Gastrocnemius medialis (tissue), 4 donors: ENCODE results near the gene MAB21L3. TPM values are rescaled to one million over a fixed set of nuclear protein-coding genes. Genes with fewer than 3 reads are reported as not detected.

Source experiments
- ATAC-seq, 2 donors: fragments of 150-250 bp; one replicate each; pipeline ENCODE4 v1.9.1; 2016
- DNase-seq, 2 donors: peaks; one replicate each; pipeline ENCODE4 v3.0.0-alpha.2; 2019
- H3K27ac ChIP-seq, 4 donors: fragments of 200-600 bp; sonication (generic); 1 replicate in 1 of 4; 2 replicates in 3 of 4; pipeline ENCODE4 v1.5.1; 2016 to 2018; ENCODE audit warnings: mild to moderate bottlenecking in 2 of 4, moderate library complexity in 1 of 4
- H3K27me3 ChIP-seq, 3 donors: fragments of 200-600 bp; sonication (generic) in 2 of 3; 1 replicate in 1 of 3; 2 replicates in 2 of 3; pipeline versions ENCODE4 v1.5.1 to v1.6.0; 2016 to 2019; ENCODE audit warnings: mild to moderate bottlenecking in 1 of 3, moderate library complexity in 1 of 3
- H3K36me3 ChIP-seq, 2 donors: fragments of 200-600 bp; sonication (generic) in 1 of 2; one replicate each; pipeline ENCODE4 v1.5.1; 2017 to 2018
- H3K4me1 ChIP-seq, 2 donors: fragments of 200-600 bp; sonication (generic) in 1 of 2; one replicate each; pipeline ENCODE4 v1.5.1; 2016 to 2017; ENCODE audit warnings: mild to moderate bottlenecking in 2 of 2
- H3K4me3 ChIP-seq, 4 donors: fragments of 200-600 bp; sonication (generic) in 3 of 4; 1 replicate in 1 of 4; 2 replicates in 3 of 4; pipeline ENCODE4 v1.5.1; 2016 to 2019; ENCODE audit warnings: mild to moderate bottlenecking in 2 of 4
- H3K9me3 ChIP-seq, 3 donors: fragments of 200-600 bp; sonication (generic) in 2 of 3; 1 replicate in 1 of 3; 2 replicates in 2 of 3; pipeline ENCODE4 v1.5.1; 2016 to 2019
- CTCF ChIP-seq, 5 experiments: fragments of 450-650 bp in 3 of 5; fragments of 200-600 bp in 2 of 5; sonication (generic) in 2 of 5; IDR thresholded peaks in 4 of 5; conservative IDR thresholded peaks in 1 of 5; 1 replicate in 4 of 5; 2 replicates in 1 of 5; pipeline ENCODE4 v1.5.1; 2016 to 2019; ENCODE audit warnings: antibody characterized with exemption in 5 of 5, mild to moderate bottlenecking in 3 of 5, moderate library complexity in 3 of 5
- POLR2A ChIP-seq, 2 donors: fragments of 450-650 bp; IDR thresholded peaks; one replicate each; pipeline ENCODE4 v1.6.1; 2017; ENCODE audit warnings: antibody characterized with exemption in 2 of 2, mild to moderate bottlenecking in 2 of 2, moderate library complexity in 2 of 2
- in situ Hi-C, 4 donors: fragments of 200-750 bp; cut with MboI; loops; one replicate each; pipeline versions ENCODE4 v1.15.0 to v1.8.0; 2017; ENCODE audit warnings: low sequenced_read_pairs in 4 of 4
- intact Hi-C: fragments of 100-400 bp; cut with DNase I; formaldehyde crosslinking; loops from one replicate; pipeline ENCODE4 v1.15.1; 2023; ENCODE audit warnings: low total_unique reads
- total RNA-seq, 4 donors: library from RNA; depleted of rRNA; stranded (reverse); fragments of >200 nt; gene quantifications; one replicate each; pipeline versions ENCODE4 v1.1.0 to v1.2.3, GENCODE V29; 2016

MAB21L3 gene
- total RNA-seq, 4 donors from 2014 or later: 0.07 to 2.0 (median 0.16) TPM; not detected in 1

GRCh38 chr1:116131170-116131569, 20.0 kb downstream of the MAB21L3 start:
- intact Hi-C loops: no loop called here
- in situ Hi-C loops: loop anchor here in 2 of 4 donors (5.0 kb wide), 2 partner anchors 356 to 371 kb away; no protein-coding TSS in a partner anchor
- Histone ChIP-seq H3K4me1 (no peaks in the 10 kb centered on the region), H3K4me3 (no peak overlapping the region), H3K27ac (no peak overlapping the region), H3K9me3 (no peaks in the 10 kb centered on the region), H3K36me3 (no peaks in the 10 kb centered on the region), H3K27me3 (no peaks in the 10 kb centered on the region)
- TF ChIP-seq POLR2A (IDR thresholded peaks at IDR 0.05) (no peak), CTCF (IDR thresholded peaks at IDR 0.05 in 4 of 5, conservative IDR thresholded peaks at IDR 0.05 in 1 of 5) (no peak)
- DNase-seq: no peak
- ATAC-seq: no peak

- in situ Hi-C loops: loop anchor here in 2 of 4 donors (5.0 kb wide), 2 partner anchors 355 to 370 kb away; no protein-coding TSS in a partner anchor
These were observed 20.8 kb downstream of the MAB21L3 start for GRCh38 chr1:116131866-116132605.

GRCh38 chr1:116133696-116134475, 22.7 kb downstream of the MAB21L3 start:
- intact Hi-C loops (no loop called here), in situ Hi-C loops (loop anchor here in 2 of 4 donors (5.0 kb wide), 2 partner anchors 353 to 368 kb away; no protein-coding TSS in a partner anchor)
- Histone ChIP-seq H3K4me3 (no peak overlapping the region), H3K9me3 (no peaks in the 10 kb centered on the region), H3K27ac (no peak overlapping the region), H3K27me3 (no peaks in the 10 kb centered on the region), H3K36me3 (no peaks in the 10 kb centered on the region), H3K4me1 (no peaks in the 10 kb centered on the region)
- no peak for TF ChIP-seq POLR2A (IDR thresholded peaks at IDR 0.05)
- no peak for TF ChIP-seq CTCF (IDR thresholded peaks at IDR 0.05 in 4 of 5, conservative IDR thresholded peaks at IDR 0.05 in 1 of 5)
- no peak for ATAC-seq
- DNase-seq: no peak

More at GRCh38 chr1:116131866-116132605, 20.8 kb downstream of the MAB21L3 start:
- DNase-seq: no peak
- Histone ChIP-seq H3K4me3 (no peak overlapping the region), H3K9me3 (no peaks in the 10 kb centered on the region), H3K27ac (no peak overlapping the region), H3K27me3 (no peaks in the 10 kb centered on the region), H3K4me1 (no peaks in the 10 kb centered on the region), H3K36me3 (no peaks in the 10 kb centered on the region)
- TF ChIP-seq CTCF (IDR thresholded peaks at IDR 0.05 in 4 of 5, conservative IDR thresholded peaks at IDR 0.05 in 1 of 5) (no peak), POLR2A (IDR thresholded peaks at IDR 0.05) (no peak)
- ATAC-seq: no peak
- intact Hi-C loops: no loop called here

- intact Hi-C loops (no loop called here), in situ Hi-C loops (loop anchor here in 2 of 4 donors (5.0 kb wide), 2 partner anchors 353 to 368 kb away; no protein-coding TSS in a partner anchor)
- H3K4me1 ChIP-seq: no peaks in the 10 kb centered on the region
- DNase-seq: no peak
- H3K36me3 ChIP-seq: no peaks in the 10 kb centered on the region
- no peaks in the 10 kb centered on the region for H3K9me3 ChIP-seq
- H3K27ac ChIP-seq: no peak overlapping the region
- ATAC-seq: no peak
- H3K4me3 ChIP-seq: no peak overlapping the region
- no peak for TF ChIP-seq CTCF (IDR thresholded peaks at IDR 0.05 in 4 of 5, conservative IDR thresholded peaks at IDR 0.05 in 1 of 5)
- H3K27me3 ChIP-seq: no peaks in the 10 kb centered on the region
These were observed 23.2 kb downstream of the MAB21L3 start for GRCh38 chr1:116134476-116134773.
